ENCODE measurements around the gene NME3. TPM values are rescaled to one million over a fixed set of nuclear protein-coding genes. Genes with fewer than 3 reads are reported as not detected.
A peak's percentile ranks its signal among the peaks of the same experiment; 100 is the strongest.

Gene NME3
- total RNA-seq, 1 donor from 2014 or later = 15.6 TPM

DNA sequence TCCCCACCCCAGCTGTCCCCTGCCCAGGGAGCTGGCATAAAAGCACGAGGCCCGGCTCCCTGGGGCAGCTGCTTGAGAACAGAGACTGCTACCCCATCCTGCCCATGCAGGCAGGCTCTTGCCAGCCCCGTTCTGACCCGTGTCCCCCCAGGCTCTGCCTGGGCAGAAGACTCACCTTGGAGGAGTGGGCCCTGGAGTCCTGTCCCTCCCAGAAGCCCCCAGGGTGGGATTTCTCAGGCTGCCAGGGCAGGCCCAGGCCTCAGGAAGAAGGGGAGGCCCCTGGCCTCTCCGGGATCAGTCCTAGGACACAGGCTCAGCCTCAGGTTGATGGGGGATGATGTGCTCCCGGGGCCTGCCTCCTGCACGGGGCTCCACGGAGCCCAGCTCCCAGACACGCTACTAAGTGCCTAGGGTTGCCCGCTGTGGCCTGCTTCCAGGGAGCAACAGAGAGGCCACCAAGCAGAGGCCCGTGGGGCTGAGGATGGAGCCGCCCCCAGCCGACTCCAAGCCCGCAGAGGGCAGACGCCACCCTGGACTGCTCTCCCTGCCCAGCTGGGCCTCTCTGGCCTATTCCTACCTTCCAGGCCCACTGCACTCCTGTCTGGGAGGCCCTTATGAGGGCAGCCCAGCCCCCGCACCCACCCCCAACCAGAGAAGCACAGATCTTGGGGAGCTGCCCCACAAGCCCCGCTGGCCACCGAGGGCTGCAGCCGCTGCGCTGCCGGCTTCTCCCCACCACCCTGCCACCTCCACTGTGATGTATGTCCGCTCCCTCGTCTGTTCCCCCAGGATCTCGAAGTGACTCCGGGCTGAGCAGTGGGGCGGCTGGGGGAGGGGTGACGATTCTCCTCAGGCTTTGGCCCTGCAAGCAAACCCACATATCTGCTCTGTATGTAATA is 1.7 kb downstream of the NME3 start:
- no peaks in the 10 kb centered on the region for H3K9me3 ChIP-seq (ENCODE audit: low read depth)
- peaks cover 7% of the 10 kb centered on the region for H3K27me3 Mint-ChIP-seq (ENCODE audit: insufficient read depth, low read depth)
- H3K27ac Mint-ChIP-seq = peak overlapping the region; percentile 50
- DNase-seq (ENCODE audit: low spot score) = no peak
- no peak overlapping the region for H3K27ac ChIP-seq
- H3F3A ChIP-seq (ENCODE audit: low read depth) = peaks cover 7% of the 10 kb centered on the region
- peak overlapping the region; percentile 79 for H3K4me3 Mint-ChIP-seq
- H3K27me3 ChIP-seq = no peaks in the 10 kb centered on the region
- peaks cover 10% of the 10 kb centered on the region for H3K4me1 Mint-ChIP-seq
- TF ChIP-seq, protein P1, sequence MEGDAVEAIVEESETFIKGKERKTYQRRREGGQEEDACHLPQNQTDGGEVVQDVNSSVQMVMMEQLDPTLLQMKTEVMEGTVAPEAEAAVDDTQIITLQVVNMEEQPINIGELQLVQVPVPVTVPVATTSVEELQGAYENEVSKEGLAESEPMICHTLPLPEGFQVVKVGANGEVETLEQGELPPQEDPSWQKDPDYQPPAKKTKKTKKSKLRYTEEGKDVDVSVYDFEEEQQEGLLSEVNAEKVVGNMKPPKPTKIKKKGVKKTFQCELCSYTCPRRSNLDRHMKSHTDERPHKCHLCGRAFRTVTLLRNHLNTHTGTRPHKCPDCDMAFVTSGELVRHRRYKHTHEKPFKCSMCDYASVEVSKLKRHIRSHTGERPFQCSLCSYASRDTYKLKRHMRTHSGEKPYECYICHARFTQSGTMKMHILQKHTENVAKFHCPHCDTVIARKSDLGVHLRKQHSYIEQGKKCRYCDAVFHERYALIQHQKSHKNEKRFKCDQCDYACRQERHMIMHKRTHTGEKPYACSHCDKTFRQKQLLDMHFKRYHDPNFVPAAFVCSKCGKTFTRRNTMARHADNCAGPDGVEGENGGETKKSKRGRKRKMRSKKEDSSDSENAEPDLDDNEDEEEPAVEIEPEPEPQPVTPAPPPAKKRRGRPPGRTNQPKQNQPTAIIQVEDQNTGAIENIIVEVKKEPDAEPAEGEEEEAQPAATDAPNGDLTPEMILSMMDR (IDR thresholded peaks at IDR 0.05) = no peak
- TF ChIP-seq EZH2 (IDR thresholded peaks at IDR 0.05) (no peak), EZH2phosphoT487 (IDR thresholded peaks at IDR 0.05) (no peak)
- H3K79me2 ChIP-seq (ENCODE audit: low read depth) = peaks cover 21% of the 10 kb centered on the region
- H3K4me1 ChIP-seq = peaks cover 5% of the 10 kb centered on the region
- H3K4me2 ChIP-seq = no peak overlapping the region
- H3K36me3 ChIP-seq = no peaks in the 10 kb centered on the region
- peaks cover 38% of the 10 kb centered on the region for H4K20me1 ChIP-seq (ENCODE audit: low read depth)
- H3K36me3 Mint-ChIP-seq = peaks cover 3% of the 10 kb centered on the region
- H2AFZ ChIP-seq (replicated peaks) = no peak overlapping the region
- no peaks in the 10 kb centered on the region for H3K9me3 Mint-ChIP-seq
- H3K4me3 ChIP-seq = no peak overlapping the region
- no peak overlapping the region for H3K9ac ChIP-seq

GRCh38 chr16:1768767-1769401 is 2.5 kb downstream of the NME3 start:
- Histone ChIP-seq H3K36me3 (no peaks in the 10 kb centered on the region), H4K20me1 (ENCODE audit: low read depth) (peaks cover 38% of the 10 kb centered on the region), H3K4me2 (no peak overlapping the region), H2AFZ (replicated peaks) (no peak overlapping the region), H3K4me3 (no peak overlapping the region), H3K79me2 (ENCODE audit: low read depth) (peaks cover 13% of the 10 kb centered on the region), H3K4me1 (no peaks in the 10 kb centered on the region), H3K27me3 (no peaks in the 10 kb centered on the region), H3K9ac (no peak overlapping the region), H3K27ac (no peak overlapping the region), H3F3A (ENCODE audit: low read depth) (peaks cover 7% of the 10 kb centered on the region), H3K9me3 (ENCODE audit: low read depth) (no peaks in the 10 kb centered on the region)
- Mint-ChIP-seq H3K36me3 (peaks cover 3% of the 10 kb centered on the region), H3K27me3 (ENCODE audit: insufficient read depth, low read depth) (peaks cover 7% of the 10 kb centered on the region), H3K27ac (no peak overlapping the region), H3K9me3 (no peaks in the 10 kb centered on the region), H3K4me1 (peaks cover 9% of the 10 kb centered on the region), H3K4me3 (no peak overlapping the region)
- no peak for DNase-seq (ENCODE audit: low spot score)
- TF ChIP-seq EZH2phosphoT487 (IDR thresholded peaks at IDR 0.05) (no peak), EZH2 (IDR thresholded peaks at IDR 0.05) (no peak)
- TF ChIP-seq, protein P1 (IDR thresholded peaks at IDR 0.05) = no peak

GRCh38 chr16:1768061-1768766 is 3.1 kb downstream of the NME3 start:
- Mint-ChIP-seq H3K27ac (no peak overlapping the region), H3K4me1 (peaks cover 7% of the 10 kb centered on the region), H3K4me3 (no peak overlapping the region), H3K36me3 (peaks cover 3% of the 10 kb centered on the region), H3K9me3 (no peaks in the 10 kb centered on the region), H3K27me3 (ENCODE audit: insufficient read depth, low read depth) (peaks cover 7% of the 10 kb centered on the region)
- Histone ChIP-seq H3K4me3 (no peak overlapping the region), H3K4me2 (no peak overlapping the region), H3K27ac (no peak overlapping the region), H3K9me3 (ENCODE audit: low read depth) (no peaks in the 10 kb centered on the region), H4K20me1 (ENCODE audit: low read depth) (peaks cover 41% of the 10 kb centered on the region), H3K4me1 (no peaks in the 10 kb centered on the region), H3K9ac (no peak overlapping the region), H3K36me3 (no peaks in the 10 kb centered on the region), H3K79me2 (ENCODE audit: low read depth) (peaks cover 11% of the 10 kb centered on the region), H3K27me3 (no peaks in the 10 kb centered on the region), H2AFZ (replicated peaks) (no peak overlapping the region), H3F3A (ENCODE audit: low read depth) (peaks cover 11% of the 10 kb centered on the region)
- TF ChIP-seq EZH2phosphoT487 (IDR thresholded peaks at IDR 0.05) = no peak
- no peak for TF ChIP-seq EZH2 (IDR thresholded peaks at IDR 0.05)
- TF ChIP-seq, protein P1 (IDR thresholded peaks at IDR 0.05) = no peak
- no peak for DNase-seq (ENCODE audit: low spot score)

Measured in neural progenitor cell (in vitro differentiated cells).